ENCODE data around the gene DAGLA. TPM values are rescaled to one million over a fixed set of nuclear protein-coding genes. Genes with fewer than 3 reads are reported as not detected.
A peak's percentile ranks its signal among the peaks of the same experiment; 100 is the strongest.

DAGLA gene
- total and polyA plus RNA-seq, 2 donors (not counting 3 experiments of a cell fraction or from before 2014, with no cell fraction given): 2.5 to 4.7 TPM

GRCh38 chr11:61639816-61640443 lies 40.3 kb upstream of the DAGLA start:
- Histone ChIP-seq H3K79me2 (ENCODE audit: control insufficient read depth, insufficient read depth, low read length) (no peaks in the 10 kb centered on the region), H2AFZ (ENCODE audit: low read depth, low read length) (no peak overlapping the region), H3K4me1 (ENCODE audit: control insufficient read depth, extremely low read depth, insufficient read depth, low read length) (no peaks in the 10 kb centered on the region), H3K9me1 (replicated peaks; ENCODE audit: control insufficient read depth, extremely low read depth, insufficient read depth, low read length) (no peaks in the 10 kb centered on the region), H3K9me3 (replicated peaks; ENCODE audit: control insufficient read depth, insufficient read depth, low read length) (no peaks in the 10 kb centered on the region), H3K36me3 (ENCODE audit: control insufficient read depth in 2 of 2, extremely low read depth in 1 of 2, insufficient read depth in 2 of 2, low read length in 2 of 2) (no peaks in the 10 kb centered on the region), H3K4me3 (replicated peaks in 1 of 3; ENCODE audit: insufficient read depth in 1 of 3, low read depth in 1 of 3, low read length in 3 of 3) (no peak overlapping the region), H3K27me3 (ENCODE audit: control insufficient read depth in 2 of 2, insufficient read depth in 2 of 2, low read length in 2 of 2) (no peaks in the 10 kb centered on the region), H4K20me1 (replicated peaks; ENCODE audit: control insufficient read depth, extremely low read depth, insufficient read depth, low read length) (no peaks in the 10 kb centered on the region), H3K9ac (replicated peaks; ENCODE audit: extremely low read depth, insufficient read depth, low read length) (no peak overlapping the region), H3K4me2 (ENCODE audit: insufficient read depth, low read length) (no peak overlapping the region), H3K27ac (ENCODE audit: insufficient read depth, low read depth, low read length) (no peak overlapping the region)
- dilution Hi-C loops (cut with MboI; ENCODE audit: extremely low pct_ligation_motif_present, low sequenced_read_pairs) (no loop called here), intact Hi-C loops (cut with micrococcal nuclease) (no loop called here)
- ChIA-PET CTCF (interaction anchor here (1.4 to 6.8 kb wide), 12 partner anchors 8 to 193 kb away, joined by 3 to 99 read pairs (median 16); no protein-coding TSS in a partner anchor), POLR2A (no interaction called here)
- BruUV-seq (replicated peaks): no TSS peak
- no peak for TF ChIP-seq CTCF (IDR thresholded peaks at IDR 0.05; ENCODE audit: extremely low read depth in 1 of 2, insufficient read depth in 1 of 2, low read depth in 1 of 2, low read length in 2 of 2)
- TF ChIP-seq JUN (IDR thresholded peaks at IDR 0.05; ENCODE audit: borderline replicate concordance, insufficient read depth, insufficient read length, low read depth): no peak
- TF ChIP-seq MAX (IDR thresholded peaks at IDR 0.05; ENCODE audit: insufficient read depth, insufficient read length): no peak
- TF ChIP-seq GATA2 (IDR thresholded peaks at IDR 0.05; ENCODE audit: insufficient read depth, insufficient read length, low read depth, low read length): no peak
- no peak for TF ChIP-seq FOS (IDR thresholded peaks at IDR 0.05; ENCODE audit: borderline replicate concordance, insufficient read depth, low read length)
- no peak for DNase-seq (ENCODE audit: low read depth, low spot score)
- peak; percentile 55 for FAIRE-seq

Measured in endothelial cell of umbilical vein (primary cell).